Fibroblast of lung (primary cell): ENCODE data around the gene DNAJB6. TPM values are rescaled to one million over a fixed set of nuclear protein-coding genes. Genes with fewer than 3 reads are reported as not detected.

Source experiments
- DNase-seq, 2 donors: peaks; one replicate each; pipeline versions ENCODE4 v3.0.0 to v3.0.0-alpha.2; 2010; ENCODE audit warnings: low read depth in 2 of 2
- H2AFZ ChIP-seq: 2 replicates; pipeline ENCODE4 v1.5.1; 2012; ENCODE audit warnings: low read length, control low read depth, inconsistent platforms
- H3K27ac ChIP-seq: 2 replicates; pipeline ENCODE4 v1.5.1; 2011; ENCODE audit warnings: low read length, control low read depth; ENCODE audit not compliant: insufficient read depth
- H3K27me3 ChIP-seq: 2 replicates; pipeline ENCODE4 v1.5.1; 2011; ENCODE audit warnings: mild to moderate bottlenecking, low read length; ENCODE audit not compliant: control insufficient read depth, insufficient read depth
- H3K36me3 ChIP-seq: 2 replicates; pipeline ENCODE4 v1.5.1; 2011; ENCODE audit warnings: low read length; ENCODE audit not compliant: control insufficient read depth, insufficient read depth
- H3K4me1 ChIP-seq: 2 replicates; pipeline ENCODE4 v1.5.1; 2011; ENCODE audit warnings: low read length; ENCODE audit not compliant: control insufficient read depth, insufficient read depth; ENCODE audit errors: extremely low read depth
- H3K4me2 ChIP-seq: 2 replicates; pipeline ENCODE4 v1.5.1; 2011; ENCODE audit warnings: low read length, control low read depth; ENCODE audit not compliant: insufficient read depth; ENCODE audit errors: extremely low read depth
- H3K4me3 ChIP-seq, 4 experiments: fragments of 200-600 bp in 1 of 4; sonication (generic) in 1 of 4; replicated peaks in 1 of 4; 2 replicates each; pipeline ENCODE4 v1.5.1; 2011 to 2016; ENCODE audit warnings: low read length in 4 of 4, low read depth in 3 of 4, mild to moderate bottlenecking in 3 of 4, control low read depth in 2 of 4, inconsistent platforms in 1 of 4, mixed read lengths in 1 of 4; ENCODE audit not compliant: insufficient read depth in 1 of 4; ENCODE audit errors: control extremely low read depth in 1 of 4
- H3K79me2 ChIP-seq: 2 replicates; pipeline ENCODE4 v1.5.1; 2012; ENCODE audit warnings: mild to moderate bottlenecking, low read length, inconsistent platforms; ENCODE audit not compliant: control insufficient read depth, insufficient read depth
- H3K9ac ChIP-seq: 2 replicates; pipeline ENCODE4 v1.5.1; 2011; ENCODE audit warnings: mild to moderate bottlenecking, low read length, control low read depth; ENCODE audit not compliant: insufficient read depth
- H3K9me3 ChIP-seq: 2 replicates; pipeline ENCODE4 v1.5.1; 2012; ENCODE audit warnings: low read depth, low read length; ENCODE audit not compliant: control insufficient read depth, insufficient read depth
- H4K20me1 ChIP-seq: 2 replicates; pipeline ENCODE4 v1.5.1; 2011; ENCODE audit warnings: low read length; ENCODE audit not compliant: control insufficient read depth, insufficient read depth; ENCODE audit errors: extremely low read depth
- EZH2 ChIP-seq: IDR thresholded peaks from 2 replicates; pipeline ENCODE4 v1.5.1; 2012; ENCODE audit warnings: low read length, control low read depth, mild to moderate bottlenecking; ENCODE audit errors: missing control alignments
- polyA plus RNA-seq, 2 donors: library from polyadenylated mRNA; depleted of rRNA in 1 of 2; stranded (reverse) in 1 of 2; unstranded in 1 of 2; fragments of >200 nt; gene quantifications; 2 replicates each; pipeline ENCODE4 v1.2.1, GENCODE V29; 2011 to 2012; ENCODE audit warnings: missing spikeins in 1 of 2
- total RNA-seq: library from RNA; depleted of rRNA; stranded (reverse); fragments of >200 nt; gene quantifications from 2 replicates; pipeline ENCODE4 v1.2.1, GENCODE V29; 2014
- TF ChIP-seq, protein P1 (sequence below), 2 donors: IDR thresholded peaks in 1 of 2; conservative IDR thresholded peaks in 1 of 2; 1 replicate in 1 of 2; 2 replicates in 1 of 2; pipeline ENCODE4 v1.5.1; 2011 to 2012; ENCODE audit warnings: low read length in 2 of 2, control low read depth in 1 of 2, inconsistent platforms in 1 of 2, low read depth in 1 of 2, mild to moderate bottlenecking in 1 of 2

DNAJB6 gene
- total and polyA plus RNA-seq, 2 donors (not counting 1 experiment from before 2014, with no cell fraction given), result 86.2 to 117 TPM

GRCh38 chr7:157402911-157403534, 66.2 kb downstream of the DNAJB6 start:
- no peak for TF ChIP-seq EZH2
- no peak overlapping the region for H3K4me2 ChIP-seq
- DNase-seq, result no peak
- H3K27me3 ChIP-seq, result no peaks in the 10 kb centered on the region
- no peak overlapping the region for H3K4me3 ChIP-seq
- no peaks in the 10 kb centered on the region for H3K9me3 ChIP-seq
- H3K27ac ChIP-seq, result no peak overlapping the region
- no peak overlapping the region for H3K9ac ChIP-seq
- peaks cover 10% of the 10 kb centered on the region for H3K4me1 ChIP-seq
- no peaks in the 10 kb centered on the region for H4K20me1 ChIP-seq
- H3K79me2 ChIP-seq, result peaks cover 14% of the 10 kb centered on the region
- peaks cover 15% of the 10 kb centered on the region for H3K36me3 ChIP-seq
- H2AFZ ChIP-seq, result no peak overlapping the region

GRCh38 chr7:157403646-157404401, 67.0 kb downstream of the DNAJB6 start:
- Histone ChIP-seq H3K4me3 (no peak overlapping the region), H3K4me1 (peaks cover 7% of the 10 kb centered on the region), H3K9me3 (no peaks in the 10 kb centered on the region), H3K9ac (no peak overlapping the region), H3K79me2 (peaks cover 14% of the 10 kb centered on the region), H3K27ac (no peak overlapping the region), H3K4me2 (no peak overlapping the region), H3K36me3 (peaks cover 15% of the 10 kb centered on the region), H3K27me3 (no peaks in the 10 kb centered on the region), H4K20me1 (no peaks in the 10 kb centered on the region), H2AFZ (no peak overlapping the region)
- TF ChIP-seq, protein P1, sequence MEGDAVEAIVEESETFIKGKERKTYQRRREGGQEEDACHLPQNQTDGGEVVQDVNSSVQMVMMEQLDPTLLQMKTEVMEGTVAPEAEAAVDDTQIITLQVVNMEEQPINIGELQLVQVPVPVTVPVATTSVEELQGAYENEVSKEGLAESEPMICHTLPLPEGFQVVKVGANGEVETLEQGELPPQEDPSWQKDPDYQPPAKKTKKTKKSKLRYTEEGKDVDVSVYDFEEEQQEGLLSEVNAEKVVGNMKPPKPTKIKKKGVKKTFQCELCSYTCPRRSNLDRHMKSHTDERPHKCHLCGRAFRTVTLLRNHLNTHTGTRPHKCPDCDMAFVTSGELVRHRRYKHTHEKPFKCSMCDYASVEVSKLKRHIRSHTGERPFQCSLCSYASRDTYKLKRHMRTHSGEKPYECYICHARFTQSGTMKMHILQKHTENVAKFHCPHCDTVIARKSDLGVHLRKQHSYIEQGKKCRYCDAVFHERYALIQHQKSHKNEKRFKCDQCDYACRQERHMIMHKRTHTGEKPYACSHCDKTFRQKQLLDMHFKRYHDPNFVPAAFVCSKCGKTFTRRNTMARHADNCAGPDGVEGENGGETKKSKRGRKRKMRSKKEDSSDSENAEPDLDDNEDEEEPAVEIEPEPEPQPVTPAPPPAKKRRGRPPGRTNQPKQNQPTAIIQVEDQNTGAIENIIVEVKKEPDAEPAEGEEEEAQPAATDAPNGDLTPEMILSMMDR (conservative IDR thresholded peaks at IDR 0.05 in 1 of 2, IDR thresholded peaks at IDR 0.05 in 1 of 2; ENCODE audit: low read depth in 1 of 2, low read length in 2 of 2), result no peak
- TF ChIP-seq EZH2, result no peak
- DNase-seq, result no peak

DNA sequence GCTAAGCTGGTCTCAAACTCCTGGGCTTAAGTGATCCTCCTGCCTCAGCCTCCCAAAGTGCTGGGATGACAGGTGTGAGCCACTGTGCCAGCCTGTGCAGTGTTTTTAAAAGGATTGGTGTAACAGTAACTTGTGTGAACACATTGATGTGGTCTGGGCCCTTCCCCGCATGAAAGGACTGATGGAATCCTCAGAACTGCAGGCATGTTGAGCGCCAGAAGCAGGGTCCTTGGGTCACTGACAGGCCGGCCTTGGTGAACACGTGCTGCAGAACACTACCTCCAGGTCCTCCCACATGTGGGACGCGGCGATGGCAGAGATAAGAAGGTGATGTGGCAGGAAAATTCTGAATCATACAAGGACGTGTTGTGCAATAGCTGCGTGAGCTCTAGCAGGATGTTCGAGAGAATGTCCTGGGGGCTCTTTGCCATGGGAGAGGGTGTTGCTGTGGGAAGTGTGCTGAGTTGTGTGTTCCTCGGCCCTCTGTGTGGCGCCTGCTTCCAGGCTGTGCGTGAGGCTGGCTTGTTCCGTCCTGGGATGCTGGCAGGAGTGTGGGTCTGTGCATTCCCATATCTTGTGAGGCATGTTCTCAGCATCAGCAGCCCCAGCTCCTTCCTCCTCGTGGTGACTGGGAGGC, 68.2 kb downstream of the DNAJB6 start:
- H3K79me2 ChIP-seq, result peaks cover 7% of the 10 kb centered on the region
- H3K4me3 ChIP-seq, result no peak overlapping the region
- H3K9ac ChIP-seq, result no peak overlapping the region
- H3K36me3 ChIP-seq, result peaks cover 12% of the 10 kb centered on the region
- no peaks in the 10 kb centered on the region for H3K9me3 ChIP-seq
- no peak overlapping the region for H3K4me2 ChIP-seq
- peak overlapping the region; percentile 47 for H3K27ac ChIP-seq
- no peaks in the 10 kb centered on the region for H3K27me3 ChIP-seq
- no peaks in the 10 kb centered on the region for H4K20me1 ChIP-seq
- no peak for TF ChIP-seq EZH2
- TF ChIP-seq, protein P1 (conservative IDR thresholded peaks at IDR 0.05 in 1 of 2, IDR thresholded peaks at IDR 0.05 in 1 of 2; ENCODE audit: low read depth in 1 of 2, low read length in 2 of 2), result no peak
- H2AFZ ChIP-seq, result no peak overlapping the region
- DNase-seq, result peak; percentile 76 to 91
- peaks cover 3% of the 10 kb centered on the region for H3K4me1 ChIP-seq
